K562 (cell line): ENCODE results near the gene COASY. TPM values are rescaled to one million over a fixed set of nuclear protein-coding genes. Genes with fewer than 3 reads are reported as not detected.
A peak's percentile ranks its signal among the peaks of the same experiment; 100 is the strongest.

Experiments used
- ATAC-seq: fragments of 200-7000 bp; cut with Tn5 transposase; 3 replicates; pipeline ENCODE4 v1.9.1; 2020; ENCODE audit warnings: moderate library complexity
- BruUV-seq: library from RNA; stranded (reverse); fragments of 400-500 nt; replicated peaks from 2 replicates; lab custom pipeline; 2021; lab: Mats Ljungman, UMichigan
- CTCF ChIA-PET: fragments of 300-600 bp; formaldehyde crosslinking; extraction: SDS; loops from one replicate; lab custom pipeline; 2021; ENCODE audit warnings: low intra/inter-chr PET ratio; lab: Yijun Ruan, JAX
- POLR2A ChIA-PET: fragments of 300-600, 350-650 bp; sonication (Branson Sonifier 250); formaldehyde crosslinking; extraction: SDS; loops from one replicate; lab custom pipeline; 2021; ENCODE audit warnings: antibody characterized with exemption, inconsistent platforms; lab: Yijun Ruan, JAX
- DNase-seq, 4 experiments: peaks; one replicate each; pipeline versions ENCODE4 v3.0.0 to v3.0.0-alpha.2; 2011 to 2018; ENCODE audit warnings: low spot score in 3 of 4, mixed read lengths in 3 of 4; ENCODE audit errors: extremely low read depth in 1 of 4
- FAIRE-seq: peaks from 2 replicates; lab custom pipeline; 2011; peaks lifted over from hg19 to GRCh38; lab: Jason Lieb, UNC
- H2AFZ ChIP-seq: 2 replicates; pipeline ENCODE4 v1.6.0; 2011; ENCODE audit warnings: low read depth, low read length, control low read depth, inconsistent platforms
- H3K27ac ChIP-seq: fragments of 200-600 bp; 3 replicates; pipeline ENCODE4 v1.8.0; 2011; ENCODE audit warnings: low read depth, mild to moderate bottlenecking, control low read depth, inconsistent platforms, low read length, moderate library complexity, mixed read lengths; ENCODE audit errors: extremely low read depth
- H3K27me3 ChIP-seq, 2 experiments: fragments of 300-600 bp in 1 of 2; 2 replicates in 1 of 2; 3 replicates in 1 of 2; pipeline versions ENCODE4 v1.6.0 to v1.8.0; 2011; ENCODE audit warnings: inconsistent platforms in 2 of 2, low read length in 2 of 2, mild to moderate bottlenecking in 1 of 2, mixed read lengths in 1 of 2, moderate library complexity in 1 of 2; ENCODE audit not compliant: control insufficient read depth in 2 of 2, insufficient read depth in 2 of 2
- H3K36me3 ChIP-seq: fragments of 300-600 bp; 3 replicates; pipeline ENCODE4 v1.8.0; 2011; ENCODE audit warnings: mild to moderate bottlenecking, low read length, inconsistent platforms; ENCODE audit not compliant: control insufficient read depth, insufficient read depth
- H3K4me1 ChIP-seq, 2 experiments: fragments of 200-600 bp in 1 of 2; replicated peaks in 1 of 2; 2 replicates in 1 of 2; 3 replicates in 1 of 2; pipeline versions ENCODE4 v1.5.1 to v1.8.0; 2011; ENCODE audit warnings: inconsistent platforms in 2 of 2, low read length in 2 of 2, mild to moderate bottlenecking in 1 of 2, mixed read lengths in 1 of 2, moderate library complexity in 1 of 2; ENCODE audit not compliant: control insufficient read depth in 2 of 2, insufficient read depth in 2 of 2
- H3K4me2 ChIP-seq: 2 replicates; pipeline ENCODE4 v1.6.1; 2011; ENCODE audit warnings: low read length, control low read depth, inconsistent platforms, mixed read lengths; ENCODE audit not compliant: insufficient read depth
- H3K4me3 ChIP-seq: fragments of 200-600 bp; sonication (generic), shearing (Covaris generic); 2 replicates; pipeline ENCODE4 v1.5.1; 2016; ENCODE audit warnings: control low read depth, inconsistent platforms
- H3K79me2 ChIP-seq: fragments of 200-600 bp; 3 replicates; pipeline ENCODE4 v1.8.0; 2011; ENCODE audit warnings: low read length, inconsistent platforms; ENCODE audit not compliant: control insufficient read depth, insufficient read depth
- H3K9ac ChIP-seq, 2 experiments: 2 replicates each; pipeline versions ENCODE4 v1.6.0 to v1.6.1; 2011; ENCODE audit warnings: low read depth in 2 of 2, low read length in 2 of 2, control low read depth in 1 of 2, inconsistent platforms in 1 of 2, mild to moderate bottlenecking in 1 of 2, mixed read lengths in 1 of 2; ENCODE audit not compliant: insufficient read depth in 1 of 2
- H3K9me1 ChIP-seq: one replicate; pipeline ENCODE4 v1.6.0; 2011; ENCODE audit warnings: inconsistent platforms, mild to moderate bottlenecking, low read length, moderate library complexity; ENCODE audit not compliant: control insufficient read depth, insufficient read depth
- H3K9me3 ChIP-seq: replicated peaks from 2 replicates; pipeline ENCODE4 v1.5.1; 2011; ENCODE audit warnings: low read depth, low read length, inconsistent platforms; ENCODE audit not compliant: control insufficient read depth, insufficient read depth
- H4K20me1 ChIP-seq: replicated peaks from 2 replicates; pipeline ENCODE4 v1.6.1; 2011; ENCODE audit warnings: low read length, inconsistent platforms, mixed read lengths; ENCODE audit not compliant: control insufficient read depth, insufficient read depth
- CCNT2 ChIP-seq: IDR thresholded peaks from 2 replicates; pipeline ENCODE4 v1.6.1; 2011; ENCODE audit warnings: borderline replicate concordance, low read depth, mild to moderate bottlenecking, moderate library complexity, mixed read lengths, low read length; ENCODE audit not compliant: insufficient read length; ENCODE audit errors: extremely low read depth
- CSDE1 ChIP-seq, 2 experiments: fragments of 450-650 bp; IDR thresholded peaks; 2 replicates each; pipeline ENCODE4 v1.6.1; 2016; ENCODE audit warnings: mild to moderate bottlenecking in 1 of 2
- FOXK1 ChIP-seq: sonication (generic); formaldehyde crosslinking; IDR thresholded peaks from 2 replicates; pipeline ENCODE4 v1.8.0; 2022; ENCODE audit warnings: missing genetic modification reagents, mild to moderate bottlenecking, borderline replicate concordance
- HDAC8 ChIP-seq: fragments of 450-650 bp; IDR thresholded peaks from 2 replicates; pipeline ENCODE4 v1.6.1; 2016; ENCODE audit warnings: mild to moderate bottlenecking, missing genetic modification characterization, moderate library complexity, missing compliant biosample characterization
- HDGF ChIP-seq: fragments of 450-650 bp; IDR thresholded peaks from 2 replicates; pipeline ENCODE4 v1.6.1; 2016
- L3MBTL2 ChIP-seq: fragments of 450-650 bp; IDR thresholded peaks from 2 replicates; pipeline ENCODE4 v1.6.1; 2016; ENCODE audit warnings: mild to moderate bottlenecking, moderate library complexity
- MCM7 ChIP-seq, 2 experiments: fragments of 450-650 bp; IDR thresholded peaks; 2 replicates each; pipeline ENCODE4 v1.6.1; 2016 to 2018
- MYC ChIP-seq, 2 experiments: fragments of 250-450 bp in 1 of 2; sonication (Bioruptor Pico) in 1 of 2; IDR thresholded peaks; 2 replicates each; pipeline versions ENCODE4 v1.5.1 to v1.6.1; 2012 to 2021; ENCODE audit warnings: low read depth in 2 of 2, borderline replicate concordance in 1 of 2, improper control_type of control experiment in 1 of 2, low read length in 1 of 2, mild to moderate bottlenecking in 1 of 2, moderate library complexity in 1 of 2
- NCOA1 ChIP-seq: fragments of 450-650 bp; IDR thresholded peaks from 2 replicates; pipeline ENCODE4 v1.6.1; 2016; ENCODE audit warnings: low read depth
- PTRF ChIP-seq: fragments of 450-650 bp; IDR thresholded peaks from 2 replicates; pipeline ENCODE4 v1.6.1; 2016; ENCODE audit warnings: mild to moderate bottlenecking, missing genetic modification characterization, missing compliant biosample characterization
- RBBP5 ChIP-seq: fragments of 200-600 bp; sonication (generic); IDR thresholded peaks from 2 replicates; pipeline ENCODE4 v1.6.1; 2012; ENCODE audit warnings: borderline replicate concordance, mild to moderate bottlenecking, low read length, control low read depth, inconsistent platforms; ENCODE audit not compliant: insufficient read depth, poor library complexity, severe bottlenecking
- RCOR1 ChIP-seq, 2 experiments: IDR thresholded peaks; 2 replicates each; pipeline ENCODE4 v1.6.1; 2012; ENCODE audit warnings: low read depth in 2 of 2, low read length in 2 of 2, borderline replicate concordance in 1 of 2, improper control_type of control experiment in 1 of 2
- SMARCA5 ChIP-seq: fragments of 450-650 bp; IDR thresholded peaks from 2 replicates; pipeline ENCODE4 v1.6.1; 2016
- TEAD4 ChIP-seq, 2 experiments: sonication (generic) in 1 of 2; formaldehyde crosslinking in 1 of 2; IDR thresholded peaks; 2 replicates each; pipeline versions ENCODE4 v1.6.1 to v1.8.0; 2012 to 2022; ENCODE audit warnings: borderline replicate concordance in 1 of 2, inconsistent platforms in 1 of 2, low read length in 1 of 2, mild to moderate bottlenecking in 1 of 2, missing genetic modification reagents in 1 of 2
- ZBTB7A ChIP-seq: IDR thresholded peaks from 2 replicates; pipeline ENCODE4 v1.6.1; 2011; ENCODE audit warnings: low read depth, mild to moderate bottlenecking, low read length, moderate library complexity, borderline replicate concordance; ENCODE audit not compliant: control insufficient read depth
- ZKSCAN1 ChIP-seq: fragments of 150-350 bp; IDR thresholded peaks from 2 replicates; pipeline ENCODE4 v1.6.1; 2016; ENCODE audit warnings: low read depth, low read length
- ZNF121 ChIP-seq: sonication (generic); formaldehyde crosslinking; conservative IDR thresholded peaks from 2 replicates; pipeline ENCODE4 v1.8.0; 2022; ENCODE audit warnings: missing genetic modification reagents
- ZNF764 ChIP-seq: fragments of 250-450 bp; sonication (Bioruptor Pico); IDR thresholded peaks from 2 replicates; pipeline ENCODE4 v1.4.0; 2020; ENCODE audit warnings: low read depth, mild to moderate bottlenecking, moderate library complexity
- WGBS: fragments of 100-300 bp; shearing (Covaris generic); methylation state at CpG from one replicate; pipeline ENCODE4 v1.1.6; 2016; ENCODE audit warnings: low coverage, mixed read lengths; ENCODE audit not compliant: insufficient coverage; ENCODE audit errors: missing lambda C conversion rate; 5-methylcytosine and 5-hydroxymethylcytosine counted together
- in situ Hi-C: fragments of 300-500 bp; cut with MboI; formaldehyde crosslinking; loops from 4 replicates; pipeline ENCODE4 v1.15.0; 2018; ENCODE audit warnings: inconsistent platforms, mixed read lengths
- intact Hi-C: fragments of 100-400 bp; cut with micrococcal nuclease; formaldehyde crosslinking; loops from 2 replicates; pipeline ENCODE4 v1.14.2; 2022
- polyA plus RNA-seq, 8 experiments: library from polyadenylated mRNA; depleted of rRNA in 4 of 8; stranded (reverse) in 5 of 8; unstranded in 3 of 8; fragments of >200 nt; fragmentation: Nextera tagmentation in 2 of 8; fragmentation: Illumina TruSeq in 1 of 8; extraction: Ambion mirVana in 2 of 8; extraction: Trizol in 1 of 8; gene quantifications; 2 replicates each; pipeline versions ENCODE4 v1.2.1 to v1.2.3, GENCODE V29; 2011 to 2014; ENCODE audit warnings: inconsistent platforms in 1 of 8, missing spikeins in 1 of 8
- total RNA-seq, 7 experiments: library from RNA; depleted of rRNA in 6 of 7; stranded (reverse); fragments of >200 nt in 6 of 7; fragmentation: Illumina TruSeq in 2 of 7; extraction: Trizol in 2 of 7; gene quantifications; 2 replicates each; pipeline versions ENCODE4 v1.2.1 to v1.2.3, GENCODE V29; 2011 to 2021; ENCODE audit warnings: low replicate concordance in 1 of 7
- TF ChIP-seq, protein P1 (sequence below): fragments of 250-450 bp; sonication (Bioruptor Pico); IDR thresholded peaks from 2 replicates; pipeline ENCODE4 v1.8.0; 2021; ENCODE audit warnings: moderate library complexity, mild to moderate bottlenecking, inconsistent platforms
- TF ChIP-seq, protein P2 (sequence below): fragments of 150-350 bp; conservative IDR thresholded peaks from 2 replicates; pipeline ENCODE4 v1.6.1; 2014; ENCODE audit warnings: low read length

COASY gene
- total and polyA plus RNA-seq, 9 of the 15 experiments (the other 6 are each of a cell fraction or from before 2014, with no cell fraction given), result 25.4 to 175 (median 62.3) TPM

DNA sequence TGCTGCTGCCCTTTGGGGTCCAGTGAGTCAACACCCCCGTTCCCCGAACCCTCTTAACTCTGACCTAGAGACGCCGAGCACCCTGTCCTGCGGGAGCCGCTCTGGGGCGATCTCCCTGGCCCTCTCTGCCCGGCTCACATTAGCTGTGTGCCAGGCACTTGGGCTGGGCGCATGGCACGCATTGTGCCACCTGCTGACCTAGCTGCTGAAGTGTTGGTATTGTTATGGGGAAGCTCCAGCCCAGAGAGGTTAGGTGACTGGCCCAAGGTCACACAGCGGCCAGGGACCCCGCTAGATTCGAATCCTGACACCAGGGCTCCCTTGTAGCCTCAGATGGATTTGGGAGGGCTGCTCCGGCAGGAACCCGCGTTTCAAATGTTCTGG is 8.1 kb upstream of the COASY start:
- no peak for ATAC-seq
- no peak for TF ChIP-seq TEAD4 (IDR thresholded peaks at IDR 0.05; ENCODE audit: low read length)
- no peak for TF ChIP-seq TEAD4 (CRISPR knock-in tag; IDR thresholded peaks at IDR 0.05; ENCODE audit: borderline replicate concordance)
- TF ChIP-seq ZKSCAN1, result no peak
- no peak for TF ChIP-seq NCOA1
- TF ChIP-seq CCNT2, result no peak
- TF ChIP-seq ZNF764 (CRISPR knock-in tag), result no peak
- TF ChIP-seq, protein P1, sequence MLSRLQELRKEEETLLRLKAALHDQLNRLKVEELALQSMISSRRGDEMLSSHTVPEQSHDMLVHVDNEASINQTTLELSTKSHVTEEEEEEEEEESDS, result no peak
- TF ChIP-seq CSDE1 (IDR thresholded peaks at IDR 0.05), result no peak
- peak; percentile 4 for TF ChIP-seq RBBP5
- peak; percentile 92 for TF ChIP-seq SMARCA5
- no peak for TF ChIP-seq FOXK1
- peak; percentile 9; the same call in 1 of the 2 replicates for TF ChIP-seq MYC (IDR thresholded peaks at IDR 0.05; ENCODE audit: low read depth, low read length)
- no peak for TF ChIP-seq MYC (CRISPR knock-in tag; IDR thresholded peaks at IDR 0.05; ENCODE audit: borderline replicate concordance, low read depth)
- TF ChIP-seq ZNF121 (CRISPR knock-in tag), result no peak
- TF ChIP-seq ZBTB7A, result 0 out of 2 replicates have a peak, but pooled peaks have one; percentile 3
- no peak for TF ChIP-seq HDGF
- TF ChIP-seq HDAC8, result no peak
- TF ChIP-seq PTRF (tag), result no peak
- TF ChIP-seq RCOR1 (IDR thresholded peaks at IDR 0.05; ENCODE audit: borderline replicate concordance in 1 of 2, low read depth in 2 of 2, low read length in 2 of 2), result peak in 1 of 2 experiments; percentile 58; a peak in 2 of 4 replicates
- TF ChIP-seq, protein P2, sequence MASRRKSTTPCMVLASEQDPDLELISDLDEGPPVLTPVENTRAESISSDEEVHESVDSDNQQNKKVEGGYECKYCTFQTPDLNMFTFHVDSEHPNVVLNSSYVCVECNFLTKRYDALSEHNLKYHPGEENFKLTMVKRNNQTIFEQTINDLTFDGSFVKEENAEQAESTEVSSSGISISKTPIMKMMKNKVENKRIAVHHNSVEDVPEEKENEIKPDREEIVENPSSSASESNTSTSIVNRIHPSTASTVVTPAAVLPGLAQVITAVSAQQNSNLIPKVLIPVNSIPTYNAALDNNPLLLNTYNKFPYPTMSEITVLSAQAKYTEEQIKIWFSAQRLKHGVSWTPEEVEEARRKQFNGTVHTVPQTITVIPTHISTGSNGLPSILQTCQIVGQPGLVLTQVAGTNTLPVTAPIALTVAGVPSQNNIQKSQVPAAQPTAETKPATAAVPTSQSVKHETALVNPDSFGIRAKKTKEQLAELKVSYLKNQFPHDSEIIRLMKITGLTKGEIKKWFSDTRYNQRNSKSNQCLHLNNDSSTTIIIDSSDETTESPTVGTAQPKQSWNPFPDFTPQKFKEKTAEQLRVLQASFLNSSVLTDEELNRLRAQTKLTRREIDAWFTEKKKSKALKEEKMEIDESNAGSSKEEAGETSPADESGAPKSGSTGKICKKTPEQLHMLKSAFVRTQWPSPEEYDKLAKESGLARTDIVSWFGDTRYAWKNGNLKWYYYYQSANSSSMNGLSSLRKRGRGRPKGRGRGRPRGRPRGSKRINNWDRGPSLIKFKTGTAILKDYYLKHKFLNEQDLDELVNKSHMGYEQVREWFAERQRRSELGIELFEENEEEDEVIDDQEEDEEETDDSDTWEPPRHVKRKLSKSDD, result no peak
- TF ChIP-seq L3MBTL2, result no peak
- no peak for TF ChIP-seq MCM7 (IDR thresholded peaks at IDR 0.05)

More for the DNA sequence above, 8.1 kb upstream of the COASY start:
- ChIA-PET POLR2A (interaction anchor here (0.5 to 1.3 kb wide), 4 partner anchors 16 to 280 kb away, joined by 3 to 4 read pairs (median 3); partner anchors contain the start of gene NAGLU), CTCF (no interaction called here)
- H3K36me3 ChIP-seq, result peaks cover 4% of the 10 kb centered on the region; the same call in 1 of the 3 replicates
- 3% methylated on average over 13 of the region's 16 CpGs for WGBS
- no peaks in the 10 kb centered on the region for H3K9me1 ChIP-seq
- H2AFZ ChIP-seq, result peak overlapping the region; percentile 85
- peak overlapping the region; percentile 96 for H3K4me2 ChIP-seq
- no peaks in the 10 kb centered on the region for H4K20me1 ChIP-seq
- peaks cover 18 to 39% of the 10 kb centered on the region in 2 experiments; a peak in 4 of 5 replicates for H3K4me1 ChIP-seq
- no TSS peak for BruUV-seq
- H3K27me3 ChIP-seq, result no peaks in the 10 kb centered on the region
- FAIRE-seq, result no peak
- DNase-seq, result no peak
- H3K4me3 ChIP-seq, result peak overlapping the region; percentile 87
- peak overlapping the region; percentile 91 for H3K27ac ChIP-seq
- H3K9ac ChIP-seq, result peak overlapping the region; percentile 66 to 100
- intact Hi-C loops, result no loop called here
- in situ Hi-C loops, result no loop called here
- no peaks in the 10 kb centered on the region for H3K9me3 ChIP-seq
- H3K79me2 ChIP-seq, result peaks cover 26% of the 10 kb centered on the region
